ENCODE measurements around the gene KDELR1. TPM values are rescaled to one million over a fixed set of nuclear protein-coding genes. Genes with fewer than 3 reads are reported as not detected.

The KDELR1 gene
- total and polyA plus RNA-seq, 9 of the 15 experiments (the other 6 are each of a cell fraction or from before 2014, with no cell fraction given) = 6.1 to 165 (median 58.5) TPM

GRCh38 chr19:48385461-48386087 is 5.8 kb downstream of the KDELR1 start:
- CTCF ChIA-PET (ENCODE audit: low intra/inter-chr PET ratio) = no interaction called here
- H3K27ac ChIP-seq (ENCODE audit: extremely low read depth, low read depth, low read length) = no peak overlapping the region
- peaks cover 13% of the 10 kb centered on the region for H3K79me2 ChIP-seq (ENCODE audit: control insufficient read depth, insufficient read depth, low read length)
- in situ Hi-C loops (cut with MboI) = no loop called here
- no peaks in the 10 kb centered on the region for H4K20me1 ChIP-seq (replicated peaks; ENCODE audit: control insufficient read depth, insufficient read depth, low read length)
- whole genome bisulfite sequencing (ENCODE audit: insufficient coverage, low coverage, missing lambda C conversion rate) = 90% methylated on average over 7 of the region's 7 CpGs
- ATAC-seq (no peak), FAIRE-seq (no peak), DNase-seq (ENCODE audit: extremely low read depth in 1 of 4, low spot score in 3 of 4) (no peak)
- no peak overlapping the region for H3K4me3 ChIP-seq
- no TSS peak for BruUV-seq (replicated peaks)
- H3K4me2 ChIP-seq (ENCODE audit: insufficient read depth, low read length) = no peak overlapping the region
- peaks cover 0 to 8% of the 10 kb centered on the region in 2 experiments; a peak in 3 of 5 replicates for H3K4me1 ChIP-seq (replicated peaks in 1 of 2; ENCODE audit: control insufficient read depth in 2 of 2, insufficient read depth in 2 of 2, low read length in 2 of 2)
- intact Hi-C loops (cut with micrococcal nuclease) = no loop called here
- no peak overlapping the region for H2AFZ ChIP-seq (ENCODE audit: low read depth, low read length)
- no peaks in the 10 kb centered on the region for H3K27me3 ChIP-seq (ENCODE audit: control insufficient read depth in 2 of 2, insufficient read depth in 2 of 2, low read length in 2 of 2)
- TF ChIP-seq BRCA1 (IDR thresholded peaks at IDR 0.05) = no peak
- no peak for TF ChIP-seq BRCA1 (CRISPR knock-in tag; IDR thresholded peaks at IDR 0.05)
- 0 out of 2 replicates have a peak, but pooled peaks have one; percentile 48 for TF ChIP-seq ADNP (tag; IDR thresholded peaks at IDR 0.05)
- peak; percentile 80 for TF ChIP-seq RBM25 (IDR thresholded peaks at IDR 0.05; ENCODE audit: low read depth, low read length, severe bottlenecking)
- TF ChIP-seq MAX (CRISPR knock-in tag; IDR thresholded peaks at IDR 0.05) = 0 out of 2 replicates have a peak, but pooled peaks have one; percentile 25
- 0 out of 4 replicates have a peak, but pooled peaks of 1 of the 2 experiments have one; percentile 26 for TF ChIP-seq KDM1A (IDR thresholded peaks at IDR 0.05)
- no peak for TF ChIP-seq GATAD2B (IDR thresholded peaks at IDR 0.05; ENCODE audit: borderline replicate concordance)
- peak; percentile 66; the same call in 1 of the 2 replicates for TF ChIP-seq BCOR (IDR thresholded peaks at IDR 0.05)
- no peak for TF ChIP-seq SRSF3 (IDR thresholded peaks at IDR 0.05; ENCODE audit: insufficient read depth, low read length)
- no peak for TF ChIP-seq SMARCB1 (IDR thresholded peaks at IDR 0.05; ENCODE audit: insufficient read length, low read depth)
- POLR2A ChIA-PET = interaction anchor here (0.6 to 1.0 kb wide), 3 partner anchors 8 to 67 kb away, joined by 3 to 4 read pairs (median 3); no protein-coding TSS in a partner anchor
- H3K9me1 ChIP-seq (ENCODE audit: control insufficient read depth, insufficient read depth, low read length) = peaks cover 2% of the 10 kb centered on the region
- no peaks in the 10 kb centered on the region for H3K9me3 ChIP-seq (replicated peaks; ENCODE audit: control insufficient read depth, insufficient read depth, low read depth, low read length)
- H3K36me3 ChIP-seq (ENCODE audit: control insufficient read depth, insufficient read depth, low read length) = peaks cover 79% of the 10 kb centered on the region
- no peak overlapping the region for H3K9ac ChIP-seq (ENCODE audit: insufficient read depth in 1 of 2, low read depth in 2 of 2, low read length in 2 of 2)

Data from K562 (cell line).